Measurements from ENCODE around the gene DNAJB13. TPM values are rescaled to one million over a fixed set of nuclear protein-coding genes. Genes with fewer than 3 reads are reported as not detected.

DNAJB13 gene
- total and polyA plus RNA-seq, 2 of the 4 experiments (the other 2 are of a cell fraction): 0.18 to 0.48 TPM

- H4K5ac ChIP-seq (ENCODE audit: low read depth, low read length): no peak overlapping the region
- no peak overlapping the region for H2BK15ac ChIP-seq (ENCODE audit: low read depth, low read length)
- dilution Hi-C loops (cut with HindIII; ENCODE audit: low sequenced_read_pairs, unreplicated experiment): no loop called here
- no peaks in the 10 kb centered on the region for H3K9me3 ChIP-seq (ENCODE audit: control insufficient read depth, insufficient read depth, low read length)
- CTCF ChIA-PET: no interaction called here
- H4K8ac ChIP-seq (ENCODE audit: low read depth in 2 of 2, low read length in 2 of 2): no peak overlapping the region
- 100% methylated on average over 1 of the region's 13 CpGs; no CpG with 5 or more reads in 1 of the 2 experiments for WGBS, 2 experiments (ENCODE audit: extremely low coverage in 2 of 2, insufficient read length in 1 of 2)
- H3K9ac ChIP-seq (ENCODE audit: low read depth, low read length): no peak overlapping the region
- no peaks in the 10 kb centered on the region for H3K4me1 ChIP-seq (ENCODE audit: control insufficient read depth, insufficient read depth, low read length)
- no peak overlapping the region for H3K14ac ChIP-seq (replicated peaks; ENCODE audit: low read depth, low read length)
- no peak overlapping the region for H4K91ac ChIP-seq (ENCODE audit: insufficient read depth, low read depth, low read length)
- POLR2A ChIA-PET (ENCODE audit: unreplicated experiment): no interaction called here
- H3K4me3 ChIP-seq (ENCODE audit: insufficient read depth, low read depth, low read length): no peak overlapping the region
- no peak overlapping the region for H3K4ac ChIP-seq (ENCODE audit: low read depth, low read length)
- H2BK5ac ChIP-seq (ENCODE audit: low read depth, low read length, poor library complexity, severe bottlenecking): no peak overlapping the region
- 0 out of 2 replicates have a peak, but pooled peaks cover 4% of the 10 kb centered on the region for H3K9me1 ChIP-seq (ENCODE audit: insufficient read depth, low read length)
- H3K27me3 ChIP-seq (ENCODE audit: control insufficient read depth, insufficient read depth, low read length): no peaks in the 10 kb centered on the region
- no peak overlapping the region for H3K4me2 ChIP-seq (ENCODE audit: low read depth, low read length)
- H3K56ac ChIP-seq (ENCODE audit: extremely low read depth, insufficient read depth, low read length): no peak overlapping the region
- in situ Hi-C loops (cut with MboI; ENCODE audit: low sequenced_read_pairs): loop anchor here (10.0 kb wide), 1 partner anchor 475 kb away; no protein-coding TSS in a partner anchor
- no peak overlapping the region for H2AK9ac ChIP-seq (replicated peaks; ENCODE audit: low read depth, low read length, poor library complexity)
- H3K27ac ChIP-seq (ENCODE audit: insufficient read depth, low read length): no peak overlapping the region
- no peak for ATAC-seq (ENCODE audit: low read depth)
- BruUV-seq (replicated peaks): no TSS peak
- H3K79me1 ChIP-seq (ENCODE audit: low read depth in 1 of 2, low read length in 2 of 2): no peaks in the 10 kb centered on the region
- H2AFZ ChIP-seq (replicated peaks; ENCODE audit: low read length, poor library complexity): peak overlapping the region; percentile 4
- intact Hi-C loops (cut with micrococcal nuclease): no loop called here
- no peak overlapping the region for H2BK20ac ChIP-seq (ENCODE audit: low read depth, low read length)
- H3K23ac ChIP-seq (ENCODE audit: low read depth, low read length): no peak overlapping the region
- no peak overlapping the region for H2BK120ac ChIP-seq (ENCODE audit: low read depth, low read length)
- H3K36me3 ChIP-seq (ENCODE audit: control insufficient read depth, insufficient read depth, low read length): no peaks in the 10 kb centered on the region
- DNase-seq: no peak
- no peak overlapping the region for H3K18ac ChIP-seq (ENCODE audit: low read depth, low read length)
- TF ChIP-seq RAD21 (IDR thresholded peaks at IDR 0.05; ENCODE audit: low read length) (no peak), RFX5 (IDR thresholded peaks at IDR 0.05; ENCODE audit: low read depth, low read length) (no peak), CEBPB (IDR thresholded peaks at IDR 0.05; ENCODE audit: low read depth, low read length) (no peak), MXI1 (IDR thresholded peaks at IDR 0.05; ENCODE audit: borderline replicate concordance, low read depth, low read length) (no peak), USF2 (IDR thresholded peaks at IDR 0.05; ENCODE audit: low read depth, low read length) (no peak), BHLHE40 (IDR thresholded peaks at IDR 0.05; ENCODE audit: low read depth, low read length) (no peak), RCOR1 (IDR thresholded peaks at IDR 0.05; ENCODE audit: insufficient replicate concordance, low read length) (no peak), CHD1 (IDR thresholded peaks at IDR 0.05; ENCODE audit: low read depth, low read length) (no peak), MAFK (IDR thresholded peaks at IDR 0.05; ENCODE audit: low read depth, low read length) (no peak), FOS (IDR thresholded peaks at IDR 0.05; ENCODE audit: low read depth, low read length) (no peak), SMC3 (IDR thresholded peaks at IDR 0.05; ENCODE audit: low read depth, low read length) (no peak), MAZ (IDR thresholded peaks at IDR 0.05; ENCODE audit: borderline replicate concordance, low read depth, low read length) (no peak), CTCF (conservative IDR thresholded peaks at IDR 0.05; ENCODE audit: low read depth, low read length) (no peak)
- TF ChIP-seq, protein P1, sequence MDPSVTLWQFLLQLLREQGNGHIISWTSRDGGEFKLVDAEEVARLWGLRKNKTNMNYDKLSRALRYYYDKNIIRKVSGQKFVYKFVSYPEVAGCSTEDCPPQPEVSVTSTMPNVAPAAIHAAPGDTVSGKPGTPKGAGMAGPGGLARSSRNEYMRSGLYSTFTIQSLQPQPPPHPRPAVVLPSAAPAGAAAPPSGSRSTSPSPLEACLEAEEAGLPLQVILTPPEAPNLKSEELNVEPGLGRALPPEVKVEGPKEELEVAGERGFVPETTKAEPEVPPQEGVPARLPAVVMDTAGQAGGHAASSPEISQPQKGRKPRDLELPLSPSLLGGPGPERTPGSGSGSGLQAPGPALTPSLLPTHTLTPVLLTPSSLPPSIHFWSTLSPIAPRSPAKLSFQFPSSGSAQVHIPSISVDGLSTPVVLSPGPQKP (IDR thresholded peaks at IDR 0.05; ENCODE audit: borderline replicate concordance, low read depth, low read length): no peak
- H4K20me1 ChIP-seq (ENCODE audit: insufficient read depth, low read length): no peaks in the 10 kb centered on the region
- no peak overlapping the region for H2AK5ac ChIP-seq (ENCODE audit: low read depth, low read length)
Observed at GRCh38 chr11:73969991-73970800, 19.4 kb downstream of the DNAJB13 start.

All from IMR-90 (cell line).